Testis (tissue), 3 donors: ENCODE data around the gene EHD2. TPM values are rescaled to one million over a fixed set of nuclear protein-coding genes. Genes with fewer than 3 reads are reported as not detected.
"Not testable (repeated sequence)": the region's sequence is repeated elsewhere in the genome, so short reads cannot be mapped to it uniquely, and the experiment has no call there.

Experiments
- DNase-seq: peaks from one replicate; pipeline ENCODE4 v3.0.0-alpha.2; 2019
- H3K27ac ChIP-seq, 2 donors: fragments of 200-600 bp; sonication (generic); one replicate each; pipeline ENCODE4 v1.5.1; 2019
- H3K27me3 ChIP-seq: fragments of 200-600 bp; sonication (generic); one replicate; pipeline ENCODE4 v1.5.1; 2019
- H3K36me3 ChIP-seq: fragments of 200-600 bp; sonication (generic); one replicate; pipeline ENCODE4 v1.5.1; 2017; ENCODE audit warnings: low read depth; ENCODE audit errors: missing control alignments
- H3K4me1 ChIP-seq: fragments of 200-600 bp; sonication (generic); one replicate; pipeline ENCODE4 v1.5.1; 2019
- H3K4me3 ChIP-seq, 2 donors: fragments of 200-600 bp; sonication (generic); one replicate each; pipeline ENCODE4 v1.5.1; 2017 to 2019
- H3K9me3 ChIP-seq: fragments of 200-600 bp; sonication (generic); one replicate; pipeline ENCODE4 v1.5.1; 2017
- POLR2A ChIP-seq: fragments of 450-650 bp; IDR thresholded peaks from one replicate; pipeline ENCODE4 v1.6.1; 2017; ENCODE audit warnings: antibody characterized with exemption, mild to moderate bottlenecking, moderate library complexity
- WGBS, 2 donors: methylation state at CpG; one replicate each; pipeline ENCODE4 v1.1.5; 2018; 5-methylcytosine and 5-hydroxymethylcytosine counted together
- intact Hi-C: fragments of 100-400 bp; cut with DNase I; formaldehyde crosslinking; loops from one replicate; pipeline ENCODE4 v1.15.1; 2023; ENCODE audit warnings: low total_unique reads
- polyA plus RNA-seq: library from polyadenylated mRNA; stranded (reverse); fragments of 350-450 nt; fragmentation: Illumina TruSeq; extraction: RNeasy Lipid Tissue Mini Kit (QIAGEN cat#74804); gene quantifications from one replicate; pipeline ENCODE4 v1.2.3, GENCODE V29; 2014; ENCODE audit warnings: low read depth, low replicate concordance; ENCODE audit not compliant: insufficient read depth
- total RNA-seq, 2 donors: library from RNA; depleted of rRNA; stranded (reverse); fragments of >200 nt; gene quantifications; one replicate each; pipeline ENCODE4 v1.2.3, GENCODE V29; 2016
- TF ChIP-seq, protein P1 (sequence below), 3 experiments: fragments of 450-650 bp in 2 of 3; fragments of 200-600 bp in 1 of 3; sonication (generic) in 1 of 3; IDR thresholded peaks; one replicate each; pipeline ENCODE4 v1.5.1; 2016 to 2019; ENCODE audit warnings: antibody characterized with exemption in 3 of 3, mild to moderate bottlenecking in 2 of 3, moderate library complexity in 1 of 3

EHD2 gene
- total and polyA plus RNA-seq, 3 donors from 2014 or later: 26.8 to 37.0 (median 33.9) TPM

DNA sequence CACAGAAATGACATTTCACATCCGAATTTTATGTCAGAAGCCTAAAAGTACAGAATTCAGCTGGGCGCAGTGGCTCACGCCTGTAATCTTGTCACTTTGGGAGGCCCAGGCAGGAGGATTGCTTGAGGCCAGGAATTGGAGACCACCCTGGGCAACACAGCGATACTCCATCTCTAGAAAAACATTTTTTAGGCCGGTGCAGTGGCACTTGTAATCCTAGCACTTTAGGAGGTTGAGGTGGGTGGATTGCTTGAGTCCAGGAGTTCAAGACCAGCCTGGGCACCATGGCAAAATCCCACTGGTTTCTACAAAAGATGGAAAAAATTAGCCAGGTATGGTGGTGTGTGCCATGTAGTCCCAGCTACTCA is 47.4 kb downstream of the EHD2 start:
- Histone ChIP-seq H3K27ac (no peak overlapping the region), H3K27me3 (no peaks in the 10 kb centered on the region), H3K36me3 (no peaks in the 10 kb centered on the region), H3K9me3 (no peaks in the 10 kb centered on the region), H3K4me3 (no peak overlapping the region), H3K4me1 (no peaks in the 10 kb centered on the region)
- intact Hi-C loops: no loop called here
- DNase-seq: no peak
- TF ChIP-seq, protein P1, sequence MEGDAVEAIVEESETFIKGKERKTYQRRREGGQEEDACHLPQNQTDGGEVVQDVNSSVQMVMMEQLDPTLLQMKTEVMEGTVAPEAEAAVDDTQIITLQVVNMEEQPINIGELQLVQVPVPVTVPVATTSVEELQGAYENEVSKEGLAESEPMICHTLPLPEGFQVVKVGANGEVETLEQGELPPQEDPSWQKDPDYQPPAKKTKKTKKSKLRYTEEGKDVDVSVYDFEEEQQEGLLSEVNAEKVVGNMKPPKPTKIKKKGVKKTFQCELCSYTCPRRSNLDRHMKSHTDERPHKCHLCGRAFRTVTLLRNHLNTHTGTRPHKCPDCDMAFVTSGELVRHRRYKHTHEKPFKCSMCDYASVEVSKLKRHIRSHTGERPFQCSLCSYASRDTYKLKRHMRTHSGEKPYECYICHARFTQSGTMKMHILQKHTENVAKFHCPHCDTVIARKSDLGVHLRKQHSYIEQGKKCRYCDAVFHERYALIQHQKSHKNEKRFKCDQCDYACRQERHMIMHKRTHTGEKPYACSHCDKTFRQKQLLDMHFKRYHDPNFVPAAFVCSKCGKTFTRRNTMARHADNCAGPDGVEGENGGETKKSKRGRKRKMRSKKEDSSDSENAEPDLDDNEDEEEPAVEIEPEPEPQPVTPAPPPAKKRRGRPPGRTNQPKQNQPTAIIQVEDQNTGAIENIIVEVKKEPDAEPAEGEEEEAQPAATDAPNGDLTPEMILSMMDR (IDR thresholded peaks at IDR 0.05): no peak
- no peak for TF ChIP-seq POLR2A
- 80 to 92% methylated on average over 5 of the region's 5 CpGs for WGBS, 2 donors

DNA sequence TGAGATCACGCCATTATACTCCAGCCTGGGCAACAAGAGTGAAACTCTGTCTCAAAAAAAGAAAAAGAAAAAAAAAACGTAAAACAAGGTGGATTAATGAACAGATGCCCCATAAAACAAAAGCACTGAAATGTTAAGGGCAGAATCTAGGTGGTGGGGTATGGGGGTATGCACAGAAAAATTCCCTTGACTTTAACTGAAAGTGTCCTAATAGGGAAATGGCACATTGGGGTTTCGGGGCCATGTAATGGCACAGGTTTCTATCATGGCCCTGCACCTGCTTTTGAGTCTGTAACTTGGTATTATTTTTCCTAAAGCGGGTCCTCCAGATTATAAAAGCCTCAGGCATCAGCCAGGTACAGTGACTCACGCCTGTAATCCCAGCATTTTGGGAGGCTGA is 48.3 kb downstream of the EHD2 start:
- no peak overlapping the region for H3K27ac ChIP-seq
- no peaks in the 10 kb centered on the region for H3K4me1 ChIP-seq
- no peaks in the 10 kb centered on the region for H3K9me3 ChIP-seq
- intact Hi-C loops: no loop called here
- no peaks in the 10 kb centered on the region for H3K36me3 ChIP-seq
- DNase-seq: no peak
- no peak overlapping the region for H3K4me3 ChIP-seq
- H3K27me3 ChIP-seq: no peaks in the 10 kb centered on the region
- TF ChIP-seq, protein P1 (IDR thresholded peaks at IDR 0.05): no peak
- no peak for TF ChIP-seq POLR2A
- WGBS, 2 donors: 83 to 91% methylated on average over 5 of the region's 5 CpGs

DNA sequence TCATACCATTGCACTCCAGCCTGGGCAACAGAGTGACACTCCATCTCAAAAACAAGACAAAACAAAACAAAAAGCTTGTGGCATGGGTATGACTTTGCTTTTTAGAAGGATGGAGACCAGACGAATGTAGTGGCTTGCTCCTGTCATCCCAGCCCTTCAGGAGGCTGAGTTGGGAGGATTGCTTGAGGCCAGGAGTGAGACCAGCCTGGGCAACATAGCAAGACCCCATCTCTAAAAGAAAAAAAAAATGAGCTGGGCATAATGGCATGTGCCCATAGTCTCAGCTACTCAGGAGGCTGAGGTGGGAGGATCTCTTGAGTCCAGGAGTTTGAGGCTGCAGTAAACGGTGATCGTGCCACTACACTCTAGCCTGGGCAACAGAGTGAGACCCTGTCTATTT is 48.9 kb downstream of the EHD2 start:
- Histone ChIP-seq H3K9me3 (no peaks in the 10 kb centered on the region), H3K27me3 (no peaks in the 10 kb centered on the region), H3K27ac (no peak overlapping the region), H3K4me1 (no peaks in the 10 kb centered on the region), H3K4me3 (no peak overlapping the region), H3K36me3 (no peaks in the 10 kb centered on the region)
- 61 to 85% methylated on average over 3 of the region's 3 CpGs for WGBS, 2 donors
- TF ChIP-seq, protein P1 (IDR thresholded peaks at IDR 0.05): no peak
- TF ChIP-seq POLR2A: no peak
- DNase-seq: no peak
- intact Hi-C loops: no loop called here

DNA sequence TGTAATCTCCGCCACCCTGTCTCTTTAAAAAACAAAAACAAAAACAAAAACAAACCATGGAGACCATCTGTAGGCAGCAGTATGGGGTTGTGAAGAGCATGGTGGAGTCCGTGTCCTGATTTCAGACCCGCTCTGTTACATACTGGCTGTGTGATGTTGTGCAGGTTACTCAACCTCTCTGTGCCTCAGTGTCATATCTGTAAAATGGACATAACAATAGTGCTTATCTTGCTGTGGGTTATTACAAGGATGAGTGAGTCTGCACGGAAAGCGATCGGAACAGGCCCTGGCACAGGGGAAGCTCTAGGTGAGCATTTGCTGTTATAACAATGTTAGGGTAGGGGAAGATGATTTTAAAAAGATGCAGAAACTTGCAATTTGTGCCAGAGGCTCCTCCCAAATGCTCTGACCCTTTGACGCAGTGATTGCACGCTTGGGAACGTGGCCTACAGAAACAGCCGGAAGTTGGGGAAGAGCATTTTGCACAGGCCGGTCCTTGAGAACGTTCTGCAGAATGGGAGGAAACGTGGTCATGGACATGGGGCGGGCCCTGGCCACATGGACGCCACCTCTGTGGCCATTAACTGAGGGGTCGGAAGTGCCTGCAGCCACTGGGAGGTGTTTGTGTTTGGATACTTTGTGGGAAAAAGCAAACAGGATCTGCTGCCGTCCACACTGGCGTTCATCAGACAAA is 49.5 kb downstream of the EHD2 start:
- no peaks in the 10 kb centered on the region for H3K9me3 ChIP-seq
- no peaks in the 10 kb centered on the region for H3K4me1 ChIP-seq
- intact Hi-C loops: no loop called here
- no peaks in the 10 kb centered on the region for H3K36me3 ChIP-seq
- no peak overlapping the region for H3K27ac ChIP-seq
- H3K4me3 ChIP-seq: no peak overlapping the region
- no peak for DNase-seq
- H3K27me3 ChIP-seq: no peaks in the 10 kb centered on the region
- WGBS, 2 donors: 61 to 67% methylated on average over 18 of the region's 18 CpGs
- TF ChIP-seq POLR2A: no peak
- TF ChIP-seq, protein P1 (IDR thresholded peaks at IDR 0.05): no peak

DNA sequence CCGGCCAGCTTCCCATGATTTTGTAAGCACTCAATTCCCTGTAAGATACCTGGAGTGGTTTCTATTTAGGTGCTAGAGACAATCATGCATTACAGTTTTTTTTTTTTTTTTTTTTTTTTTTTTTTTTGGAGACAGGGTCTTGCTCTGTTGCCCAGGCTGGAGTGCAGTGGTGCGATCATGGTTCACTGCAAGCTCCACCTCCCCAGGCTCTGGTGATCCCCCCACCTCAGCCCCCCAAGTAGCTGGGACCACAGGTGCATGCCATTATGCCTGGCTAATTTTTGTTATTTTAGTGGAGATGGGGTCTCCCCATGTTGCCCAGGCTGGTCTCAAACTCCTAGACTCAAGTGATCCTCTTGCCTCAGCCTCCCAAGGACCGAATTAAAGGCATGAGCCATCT is 51.5 kb downstream of the EHD2 start:
- H3K27ac ChIP-seq, intact Hi-C loops, DNase-seq, H3K36me3 ChIP-seq, H3K4me3 ChIP-seq, H3K9me3 ChIP-seq, H3K4me1 ChIP-seq, H3K27me3 ChIP-seq: not testable (repeated sequence)
- WGBS, 2 donors: 89 to 94% methylated on average over 3 of the region's 3 CpGs
